Glutamatergic neuron (in vitro differentiated cells): ENCODE measurements around the gene ANGPTL7. TPM values are rescaled to one million over a fixed set of nuclear protein-coding genes. Genes with fewer than 3 reads are reported as not detected.

ENCODE experiments used
- DNase-seq: peaks from one replicate; pipeline ENCODE4 v3.0.0; 2022
- H3K27ac Mint-ChIP-seq: one replicate; pipeline ENCODE4 v1.8.0; 2020; ENCODE audit warnings: mild to moderate bottlenecking, mixed read lengths, inconsistent platforms; ENCODE audit not compliant: unreplicated experiment
- H3K27me3 Mint-ChIP-seq: one replicate; pipeline ENCODE4 v1.8.0; 2020; ENCODE audit warnings: mild to moderate bottlenecking, moderate library complexity, mixed read lengths, inconsistent platforms; ENCODE audit not compliant: unreplicated experiment
- H3K36me3 Mint-ChIP-seq: one replicate; pipeline ENCODE4 v1.8.0; 2020; ENCODE audit warnings: mild to moderate bottlenecking, mixed read lengths, inconsistent platforms; ENCODE audit not compliant: unreplicated experiment
- H3K4me1 Mint-ChIP-seq: one replicate; pipeline ENCODE4 v1.8.0; 2020; ENCODE audit warnings: mild to moderate bottlenecking, low read depth, mixed read lengths, inconsistent platforms; ENCODE audit not compliant: unreplicated experiment
- H3K4me3 Mint-ChIP-seq: one replicate; pipeline ENCODE4 v1.8.0; 2020; ENCODE audit warnings: mild to moderate bottlenecking, mixed read lengths, inconsistent platforms; ENCODE audit not compliant: unreplicated experiment
- H3K9me3 Mint-ChIP-seq: one replicate; pipeline ENCODE4 v1.8.0; 2020; ENCODE audit warnings: mild to moderate bottlenecking, moderate library complexity, mixed read lengths, inconsistent platforms; ENCODE audit not compliant: unreplicated experiment
- CTCF ChIP-seq: fragments of 200-600 bp; sonication (generic); IDR thresholded peaks from one replicate; pipeline ENCODE4 v1.5.0; 2021; ENCODE audit not compliant: partially characterized antibody, unreplicated experiment
- total RNA-seq: library from RNA; stranded (reverse); fragmentation: NEBNext Ultra II Directional; extraction: Animal tissue kit (Norgen Biotek cat#: 25700); gene quantifications from one replicate; pipeline ENCODE4 v1.2.1, GENCODE V29; 2021; ENCODE audit not compliant: unreplicated experiment

Gene ANGPTL7
- total RNA-seq, 1 donor from 2014 or later, result not detected

- Mint-ChIP-seq H3K9me3 (peaks cover 3% of the 10 kb centered on the region), H3K36me3 (no peaks in the 10 kb centered on the region), H3K4me1 (no peaks in the 10 kb centered on the region), H3K27me3 (peaks cover 2% of the 10 kb centered on the region), H3K4me3 (no peak overlapping the region), H3K27ac (no peak overlapping the region)
- no peak for TF ChIP-seq CTCF
- no peak for DNase-seq
Measured at GRCh38 chr1:11168731-11169130, 20.4 kb upstream of the ANGPTL7 start.

- DNase-seq, result no peak
- TF ChIP-seq CTCF, result no peak
- H3K4me1 Mint-ChIP-seq, result no peaks in the 10 kb centered on the region
- H3K36me3 Mint-ChIP-seq, result no peaks in the 10 kb centered on the region
- no peak overlapping the region for H3K4me3 Mint-ChIP-seq
- H3K9me3 Mint-ChIP-seq, result peaks cover 3% of the 10 kb centered on the region
- no peak overlapping the region for H3K27ac Mint-ChIP-seq
- peaks cover 2% of the 10 kb centered on the region for H3K27me3 Mint-ChIP-seq
Measured at GRCh38 chr1:11169202-11169601, 20.0 kb upstream of the ANGPTL7 start.

DNA sequence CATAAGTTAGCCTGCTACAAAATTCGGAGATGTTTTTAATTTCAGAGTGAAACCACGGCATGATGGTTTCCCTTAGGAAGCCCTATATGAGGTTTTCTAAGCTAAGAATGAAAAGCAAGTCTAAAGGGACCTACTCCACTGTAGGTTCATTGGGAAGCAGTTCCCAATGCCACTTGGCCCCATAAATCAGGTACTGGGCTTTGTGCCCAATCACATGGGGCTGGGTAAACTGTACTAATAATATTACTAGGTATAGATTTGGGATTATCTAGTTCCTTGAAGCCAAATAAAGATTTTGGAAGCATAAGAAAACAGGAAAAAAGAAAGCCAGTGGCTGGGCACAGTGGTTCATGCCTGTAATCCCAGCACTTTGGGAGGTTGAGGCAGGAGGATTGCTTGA, 19.1 kb upstream of the ANGPTL7 start:
- Mint-ChIP-seq H3K4me3 (no peak overlapping the region), H3K27ac (no peak overlapping the region), H3K36me3 (no peaks in the 10 kb centered on the region), H3K27me3 (peaks cover 2% of the 10 kb centered on the region), H3K4me1 (no peaks in the 10 kb centered on the region), H3K9me3 (peaks cover 3% of the 10 kb centered on the region)
- TF ChIP-seq CTCF, result no peak
- DNase-seq, result no peak

- Mint-ChIP-seq H3K27me3 (no peaks in the 10 kb centered on the region), H3K4me3 (no peak overlapping the region), H3K27ac (no peak overlapping the region), H3K4me1 (peaks cover 6% of the 10 kb centered on the region), H3K9me3 (no peaks in the 10 kb centered on the region), H3K36me3 (no peaks in the 10 kb centered on the region)
- TF ChIP-seq CTCF, result no peak
- DNase-seq, result no peak
Measured at GRCh38 chr1:11174261-11174942, 14.8 kb upstream of the ANGPTL7 start.

GRCh38 chr1:11175461-11175860, 13.7 kb upstream of the ANGPTL7 start:
- DNase-seq, result no peak
- peaks cover 7% of the 10 kb centered on the region for H3K4me1 Mint-ChIP-seq
- H3K27me3 Mint-ChIP-seq, result no peaks in the 10 kb centered on the region
- no peaks in the 10 kb centered on the region for H3K9me3 Mint-ChIP-seq
- H3K4me3 Mint-ChIP-seq, result no peak overlapping the region
- no peak overlapping the region for H3K27ac Mint-ChIP-seq
- H3K36me3 Mint-ChIP-seq, result no peaks in the 10 kb centered on the region
- TF ChIP-seq CTCF, result no peak
